Upper lobe of left lung (tissue), 6 donors: ENCODE results near the gene SHISA7. TPM values are rescaled to one million over a fixed set of nuclear protein-coding genes. Genes with fewer than 3 reads are reported as not detected.
A peak's percentile ranks its signal among the peaks of the same experiment; 100 is the strongest.
"Not testable (repeated sequence)": the region's sequence is repeated elsewhere in the genome, so short reads cannot be mapped to it uniquely, and the experiment has no call there.

Experiments used
- ATAC-seq, 2 donors: fragments of 200-7000 bp; cut with Tn5 transposase; one replicate each; pipeline ENCODE4 v1.9.1; 2022; ENCODE audit warnings: mild to moderate bottlenecking in 2 of 2, moderate library complexity in 2 of 2; ENCODE audit not compliant: low FRiP score in 2 of 2
- DNase-seq, 2 donors: peaks; one replicate each; pipeline ENCODE4 v3.0.0-alpha.2; 2019 to 2020
- H3K27ac ChIP-seq, 4 donors: fragments of 200-600 bp; sonication (generic); one replicate each; pipeline ENCODE4 v1.5.1; 2016 to 2019
- H3K27me3 ChIP-seq, 4 donors: fragments of 200-600 bp; sonication (generic); one replicate each; pipeline ENCODE4 v1.5.1; 2017 to 2019
- H3K36me3 ChIP-seq, 4 donors: fragments of 200-600 bp; sonication (generic); one replicate each; pipeline ENCODE4 v1.5.1; 2016 to 2019
- H3K4me1 ChIP-seq, 4 donors: fragments of 200-600 bp; sonication (generic); one replicate each; pipeline ENCODE4 v1.5.1; 2018 to 2019
- H3K4me3 ChIP-seq, 4 donors: fragments of 200-600 bp; sonication (generic); one replicate each; pipeline ENCODE4 v1.5.1; 2017 to 2019; ENCODE audit warnings: mild to moderate bottlenecking in 2 of 4, moderate library complexity in 1 of 4
- H3K9me3 ChIP-seq, 4 donors: fragments of 200-600 bp; sonication (generic); one replicate each; pipeline ENCODE4 v1.5.1; 2018 to 2019
- EP300 ChIP-seq, 4 donors: sonication (generic); formaldehyde crosslinking; IDR thresholded peaks; one replicate each; pipeline ENCODE4 v1.5.1; 2017; ENCODE audit warnings: antibody characterized with exemption in 4 of 4, control low read depth in 2 of 4
- POLR2A ChIP-seq, 4 donors: fragments of 450-650 bp; IDR thresholded peaks; one replicate each; pipeline ENCODE4 v1.5.1; 2016 to 2017; ENCODE audit warnings: antibody characterized with exemption in 4 of 4, mild to moderate bottlenecking in 2 of 4
- POLR2AphosphoS5 ChIP-seq, 2 donors: sonication (generic); formaldehyde crosslinking; IDR thresholded peaks; one replicate each; pipeline ENCODE4 v1.5.1; 2017; ENCODE audit warnings: antibody characterized with exemption in 2 of 2
- WGBS, 2 donors: methylation state at CpG; one replicate each; pipeline ENCODE4 v1.1.5; 2017 to 2018; 5-methylcytosine and 5-hydroxymethylcytosine counted together
- total RNA-seq, 6 donors: library from RNA; depleted of rRNA in 4 of 6; stranded (reverse); fragments of >200 nt in 4 of 6; gene quantifications; one replicate each; pipeline versions ENCODE4 v1.1.0 to v1.2.1, GENCODE V29; 2016 to 2021
- TF ChIP-seq, protein P1 (sequence below), 6 experiments: fragments of 450-650 bp in 4 of 6; fragments of 200-600 bp in 2 of 6; sonication (generic) in 2 of 6; IDR thresholded peaks; one replicate each; pipeline ENCODE4 v1.5.1; 2016 to 2019; ENCODE audit warnings: antibody characterized with exemption in 6 of 6
- donor health status: DM: no; HTN: no; CAD: no; lungs with moderate emphysema.
- donor health status: DM: no; HTN: yes; CAD: no; lungs with severe emphysema.

Gene SHISA7
- total RNA-seq, 6 donors from 2014 or later = not detected

- 1 to 3% methylated on average over 23 to 34 of the region's 80 CpGs for WGBS, 2 donors
- Histone ChIP-seq H3K9me3 (no peaks in the 10 kb centered on the region), H3K36me3 (peaks cover 0 to 20% (median 9%) of the 10 kb centered on the region in 4 donors), H3K27ac (no peak overlapping the region), H3K4me3 (peak overlapping the region in 2 of 4 donors; percentile 10 to 21), H3K4me1 (peaks cover 15 to 22% (median 20%) of the 10 kb centered on the region in 4 donors), H3K27me3 (peaks cover 7 to 27% (median 16%) of the 10 kb centered on the region in 4 donors)
- TF ChIP-seq EP300 (IDR thresholded peaks at IDR 0.05) (no peak), POLR2A (IDR thresholded peaks at IDR 0.05) (no peak), POLR2AphosphoS5 (IDR thresholded peaks at IDR 0.05) (no peak)
- TF ChIP-seq, protein P1, sequence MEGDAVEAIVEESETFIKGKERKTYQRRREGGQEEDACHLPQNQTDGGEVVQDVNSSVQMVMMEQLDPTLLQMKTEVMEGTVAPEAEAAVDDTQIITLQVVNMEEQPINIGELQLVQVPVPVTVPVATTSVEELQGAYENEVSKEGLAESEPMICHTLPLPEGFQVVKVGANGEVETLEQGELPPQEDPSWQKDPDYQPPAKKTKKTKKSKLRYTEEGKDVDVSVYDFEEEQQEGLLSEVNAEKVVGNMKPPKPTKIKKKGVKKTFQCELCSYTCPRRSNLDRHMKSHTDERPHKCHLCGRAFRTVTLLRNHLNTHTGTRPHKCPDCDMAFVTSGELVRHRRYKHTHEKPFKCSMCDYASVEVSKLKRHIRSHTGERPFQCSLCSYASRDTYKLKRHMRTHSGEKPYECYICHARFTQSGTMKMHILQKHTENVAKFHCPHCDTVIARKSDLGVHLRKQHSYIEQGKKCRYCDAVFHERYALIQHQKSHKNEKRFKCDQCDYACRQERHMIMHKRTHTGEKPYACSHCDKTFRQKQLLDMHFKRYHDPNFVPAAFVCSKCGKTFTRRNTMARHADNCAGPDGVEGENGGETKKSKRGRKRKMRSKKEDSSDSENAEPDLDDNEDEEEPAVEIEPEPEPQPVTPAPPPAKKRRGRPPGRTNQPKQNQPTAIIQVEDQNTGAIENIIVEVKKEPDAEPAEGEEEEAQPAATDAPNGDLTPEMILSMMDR (IDR thresholded peaks at IDR 0.05) = no peak
- ATAC-seq = peak in 1 of 2 donors; percentile 8
- peak in 1 of 2 donors; percentile 85 for DNase-seq
Measured at GRCh38 chr19:55451163-55451964, 8.3 kb upstream of the SHISA7 start.

- WGBS, 2 donors = 38 to 40% methylated on average over 5 to 16 of the region's 16 CpGs
- ATAC-seq (no peak), DNase-seq (no peak)
- Histone ChIP-seq H3K36me3 (peaks cover 0 to 7% (median 0%) of the 10 kb centered on the region in 4 donors), H3K4me3 (no peak overlapping the region), H3K9me3 (no peaks in the 10 kb centered on the region), H3K4me1 (peaks cover 15 to 22% (median 20%) of the 10 kb centered on the region in 4 donors), H3K27ac (no peak overlapping the region), H3K27me3 (peaks cover 7 to 28% (median 20%) of the 10 kb centered on the region in 4 donors)
- TF ChIP-seq POLR2AphosphoS5 (IDR thresholded peaks at IDR 0.05) (no peak), POLR2A (IDR thresholded peaks at IDR 0.05) (no peak), EP300 (IDR thresholded peaks at IDR 0.05) (no peak)
- TF ChIP-seq, protein P1 (IDR thresholded peaks at IDR 0.05) = no peak
Measured at GRCh38 chr19:55449469-55449868, 6.4 kb upstream of the SHISA7 start.

DNA sequence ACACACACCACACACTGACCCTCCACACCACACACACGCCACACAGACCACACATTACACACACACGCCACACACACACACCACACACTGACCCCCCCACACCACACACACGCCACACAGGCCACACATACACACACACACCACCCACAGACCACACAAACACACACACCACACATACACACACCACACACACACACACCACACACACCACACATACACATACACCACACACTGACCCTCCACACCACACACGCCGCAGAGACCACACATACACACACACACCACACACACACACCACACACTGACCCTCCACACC lies 5.0 kb upstream of the SHISA7 start:
- H3K36me3 ChIP-seq, H3K27ac ChIP-seq, H3K4me3 ChIP-seq, ATAC-seq, DNase-seq, H3K9me3 ChIP-seq: not testable (repeated sequence)
- Histone ChIP-seq H3K27me3 (peaks cover 7 to 40% (median 27%) of the 10 kb centered on the region in 4 donors), H3K4me1 (peaks cover 15 to 26% (median 20%) of the 10 kb centered on the region in 4 donors)
- 87 to 90% methylated on average over 5 of the region's 5 CpGs for WGBS, 2 donors

DNA sequence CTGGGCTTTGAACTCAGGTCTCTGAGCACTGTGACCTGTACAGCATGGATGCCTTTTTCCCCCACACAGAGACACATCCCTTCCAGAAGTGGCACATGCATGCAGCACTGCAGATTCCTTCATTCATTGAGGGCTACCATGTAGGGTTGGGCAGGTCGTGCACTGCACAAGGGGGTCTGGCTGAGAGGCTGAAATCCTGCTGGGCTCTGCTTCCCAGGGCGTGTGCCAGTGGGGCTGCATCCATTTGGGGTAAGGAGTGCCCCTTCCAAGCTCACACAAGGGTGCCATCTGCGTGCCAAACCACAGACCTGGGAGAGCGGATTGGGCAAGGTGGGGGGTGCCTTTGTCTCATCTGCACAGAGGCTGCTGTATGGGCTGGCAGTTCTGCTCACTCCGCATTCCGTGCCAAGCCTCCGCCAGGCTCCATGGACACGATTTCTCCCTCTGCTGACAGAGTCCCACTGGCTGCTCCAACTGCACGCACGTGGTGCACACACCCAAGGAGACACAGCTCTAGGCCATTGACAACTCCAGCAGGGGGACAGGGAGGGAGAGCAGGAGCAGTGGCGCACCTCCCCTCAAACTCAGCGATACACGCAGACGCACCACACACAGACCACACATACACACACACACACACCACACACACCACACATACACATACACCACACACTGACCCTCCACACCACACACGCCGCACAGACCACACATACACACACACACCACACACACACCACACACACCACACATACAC lies 4.5 kb upstream of the SHISA7 start:
- Histone ChIP-seq H3K27ac (no peak overlapping the region), H3K27me3 (peaks cover 7 to 42% (median 30%) of the 10 kb centered on the region in 4 donors), H3K9me3 (no peaks in the 10 kb centered on the region), H3K4me3 (no peak overlapping the region), H3K36me3 (no peaks in the 10 kb centered on the region), H3K4me1 (peaks cover 15 to 26% (median 16%) of the 10 kb centered on the region in 4 donors)
- peak in 1 of 2 donors; percentile 23 for ATAC-seq
- no peak for DNase-seq
- WGBS, 2 donors = 28 to 81% methylated on average over 2 to 16 of the region's 16 CpGs
- TF ChIP-seq, protein P1 (IDR thresholded peaks at IDR 0.05) = peak in 1 of 6 experiments; percentile 5
- no peak for TF ChIP-seq POLR2A (IDR thresholded peaks at IDR 0.05)
- TF ChIP-seq POLR2AphosphoS5 (IDR thresholded peaks at IDR 0.05) = no peak
- TF ChIP-seq EP300 (IDR thresholded peaks at IDR 0.05) = no peak

- 65 to 70% methylated on average over 8 of the region's 8 CpGs for WGBS, 2 donors
Measured at GRCh38 chr19:55446060-55446459, 3.0 kb upstream of the SHISA7 start.

More at GRCh38 chr19:55446060-55446459, 3.0 kb upstream of the SHISA7 start:
- no peak for ATAC-seq
- DNase-seq = no peak
- Histone ChIP-seq H3K9me3 (no peaks in the 10 kb centered on the region), H3K36me3 (no peaks in the 10 kb centered on the region), H3K27me3 (peaks cover 1 to 40% (median 25%) of the 10 kb centered on the region in 4 donors), H3K27ac (no peak overlapping the region), H3K4me1 (peaks cover under 1 to 26% (median 4%) of the 10 kb centered on the region in 4 donors), H3K4me3 (no peak overlapping the region)
- TF ChIP-seq POLR2A (IDR thresholded peaks at IDR 0.05) (no peak), POLR2AphosphoS5 (IDR thresholded peaks at IDR 0.05) (no peak), EP300 (IDR thresholded peaks at IDR 0.05) (no peak)
- TF ChIP-seq, protein P1 (IDR thresholded peaks at IDR 0.05) = no peak
